Measurements from ENCODE around the gene PPL. TPM values are rescaled to one million over a fixed set of nuclear protein-coding genes. Genes with fewer than 3 reads are reported as not detected.
A peak's percentile ranks its signal among the peaks of the same experiment; 100 is the strongest.

PPL gene
- total and polyA plus RNA-seq, 2 of the 13 experiments (the other 11 are each of a cell fraction or from before 2014, with no cell fraction given) = 5.7 to 6.6 TPM

DNA sequence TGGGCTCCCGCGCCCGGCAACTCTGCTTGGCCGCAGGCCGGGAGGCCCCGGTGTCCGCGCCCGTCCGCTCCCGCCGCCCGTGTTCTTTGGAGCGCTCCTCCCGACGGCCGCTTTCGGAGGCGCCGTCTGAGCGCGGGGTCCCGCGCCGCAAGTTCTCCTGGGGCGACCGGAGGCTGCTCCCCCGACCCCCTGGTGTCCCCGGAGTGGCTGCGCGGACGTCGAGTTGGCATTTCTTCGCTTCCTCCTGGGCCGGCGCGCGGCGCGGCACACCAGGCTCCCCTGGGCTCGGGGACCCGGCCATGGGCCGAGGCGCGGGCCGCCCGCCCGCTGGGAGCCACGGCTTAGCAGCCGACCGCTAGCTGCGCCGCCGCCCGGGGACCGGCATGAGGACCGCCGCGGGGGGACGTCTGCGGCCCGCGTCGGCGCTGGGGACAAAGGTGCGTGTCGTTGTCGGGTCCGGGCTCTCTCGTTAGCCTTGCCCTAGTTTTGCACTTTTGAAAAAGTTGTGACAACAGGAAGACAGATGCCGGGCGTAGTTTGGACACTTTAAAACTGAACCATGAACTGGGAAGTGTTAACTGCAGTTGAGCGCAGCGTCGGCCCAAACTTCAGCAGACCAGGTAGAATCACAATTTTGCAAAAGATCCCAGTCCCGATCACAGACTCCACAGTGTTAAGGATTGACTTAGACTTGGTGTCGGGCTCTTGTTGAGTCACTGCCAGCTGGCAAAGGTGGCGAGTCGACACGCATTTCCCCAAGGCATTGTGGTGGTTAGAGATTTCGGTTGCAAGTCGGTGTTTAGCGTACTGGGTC lies 89.0 kb downstream of the PPL start:
- peaks cover 52% of the 10 kb centered on the region for H3K4me1 ChIP-seq (ENCODE audit: insufficient read depth, low read length)
- H3K4me2 ChIP-seq (ENCODE audit: low read depth, low read length) = peak overlapping the region; percentile 98
- no peak overlapping the region for H2AFZ ChIP-seq (ENCODE audit: low read length)
- WGBS (ENCODE audit: low lambda C conversion rate) = 3% methylated on average over 6 of the region's 83 CpGs
- H3K27ac ChIP-seq (ENCODE audit: extremely low read length, insufficient read depth, low read length) = peak overlapping the region; percentile 95
- in situ Hi-C loops (cut with HindIII; ENCODE audit: extremely low pct_ligation_motif_present, low pct_unique_long_range_greater_than_20kb) (loop anchor here (5.0 kb wide), 1 partner anchor 109 kb away; the partner anchor contains the start of gene SEC14L5), intact Hi-C loops (cut with micrococcal nuclease; ENCODE audit: unreplicated experiment) (loop anchor here (1.0 kb wide), 1 partner anchor 108 kb away; no protein-coding TSS in a partner anchor)
- peaks cover 81% of the 10 kb centered on the region for H3K79me2 ChIP-seq (ENCODE audit: insufficient read depth, low read length)
- H3K36me3 ChIP-seq (replicated peaks in 1 of 2; ENCODE audit: control insufficient read depth in 1 of 2, insufficient read depth in 2 of 2, low read length in 2 of 2) = peaks cover 2 to 21% of the 10 kb centered on the region in 2 experiments; a peak in 3 of 5 replicates
- peaks cover 0 to 4% of the 10 kb centered on the region in 2 experiments; a peak in 1 of 5 replicates for H3K27me3 ChIP-seq (ENCODE audit: control insufficient read depth in 1 of 2, insufficient read depth in 2 of 2, low read length in 2 of 2)
- ATAC-seq (peak; percentile 61), DNase-seq (ENCODE audit: low spot score) (peak; percentile 29), FAIRE-seq (no peak)
- H4K20me1 ChIP-seq (ENCODE audit: insufficient read depth, low read length) = peaks cover 45% of the 10 kb centered on the region
- no peaks in the 10 kb centered on the region for H3K9me3 ChIP-seq (ENCODE audit: low read length)
- peak overlapping the region; percentile 88 to 98 (median 94) for H3K4me3 ChIP-seq (replicated peaks in 1 of 3; ENCODE audit: insufficient read depth in 1 of 3, low read depth in 2 of 3, low read length in 3 of 3)
- H3K9ac ChIP-seq (ENCODE audit: insufficient read depth, low read depth, low read length) = peak overlapping the region; percentile 93
- BruUV-seq (replicated peaks) = no TSS peak
- POLR2A ChIA-PET = interaction anchor here (0.6 to 3.9 kb wide), 7 partner anchors 19 to 113 kb away, joined by 3 to 13 read pairs (median 3); partner anchors contain the start of genes ANKS3, DNAAF8 and SEC14L5
- CTCF ChIA-PET (ENCODE audit: low intra/inter-chr PET ratio, low total read pairs) = interaction anchor here (1.3 kb wide), 1 partner anchor 108 kb away, joined by 3 read pairs; no protein-coding TSS in a partner anchor
- TF ChIP-seq ZKSCAN1 (IDR thresholded peaks at IDR 0.05; ENCODE audit: low read length) (no peak), CHCHD3 (CRISPR knock-in tag; IDR thresholded peaks at IDR 0.05) (peak; percentile 50; the same call in 1 of the 2 replicates), ELF1 (CRISPR knock-in tag; IDR thresholded peaks at IDR 0.05) (no peak), ZNF329 (CRISPR knock-in tag; IDR thresholded peaks at IDR 0.05; ENCODE audit: low read depth) (0 out of 2 replicates have a peak, but pooled peaks have one; percentile 29), SAP130 (CRISPR knock-in tag; IDR thresholded peaks at IDR 0.05; ENCODE audit: low read depth) (peak; percentile 70), ZNF616 (CRISPR knock-in tag; IDR thresholded peaks at IDR 0.05; ENCODE audit: low read depth) (no peak), REL (CRISPR knock-in tag; conservative IDR thresholded peaks at IDR 0.05) (0 out of 2 replicates have a peak, but pooled peaks have one; percentile 71), ZNF124 (CRISPR knock-in tag; IDR thresholded peaks at IDR 0.05) (0 out of 2 replicates have a peak, but pooled peaks have one; percentile 38), U2AF1 (optimal IDR thresholded peaks at IDR 0.05; ENCODE audit: low read depth, low read length) (no peak), ZNF557 (CRISPR knock-in tag; IDR thresholded peaks at IDR 0.05) (no peak), ZNF563 (CRISPR knock-in tag; IDR thresholded peaks at IDR 0.05) (peak; percentile 68)
- TF ChIP-seq, protein P1, sequence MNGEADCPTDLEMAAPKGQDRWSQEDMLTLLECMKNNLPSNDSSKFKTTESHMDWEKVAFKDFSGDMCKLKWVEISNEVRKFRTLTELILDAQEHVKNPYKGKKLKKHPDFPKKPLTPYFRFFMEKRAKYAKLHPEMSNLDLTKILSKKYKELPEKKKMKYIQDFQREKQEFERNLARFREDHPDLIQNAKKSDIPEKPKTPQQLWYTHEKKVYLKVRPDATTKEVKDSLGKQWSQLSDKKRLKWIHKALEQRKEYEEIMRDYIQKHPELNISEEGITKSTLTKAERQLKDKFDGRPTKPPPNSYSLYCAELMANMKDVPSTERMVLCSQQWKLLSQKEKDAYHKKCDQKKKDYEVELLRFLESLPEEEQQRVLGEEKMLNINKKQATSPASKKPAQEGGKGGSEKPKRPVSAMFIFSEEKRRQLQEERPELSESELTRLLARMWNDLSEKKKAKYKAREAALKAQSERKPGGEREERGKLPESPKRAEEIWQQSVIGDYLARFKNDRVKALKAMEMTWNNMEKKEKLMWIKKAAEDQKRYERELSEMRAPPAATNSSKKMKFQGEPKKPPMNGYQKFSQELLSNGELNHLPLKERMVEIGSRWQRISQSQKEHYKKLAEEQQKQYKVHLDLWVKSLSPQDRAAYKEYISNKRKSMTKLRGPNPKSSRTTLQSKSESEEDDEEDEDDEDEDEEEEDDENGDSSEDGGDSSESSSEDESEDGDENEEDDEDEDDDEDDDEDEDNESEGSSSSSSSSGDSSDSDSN (CRISPR knock-in tag; IDR thresholded peaks at IDR 0.05) = peak; percentile 76; the same call in 1 of the 2 replicates
- TF ChIP-seq, protein P2, sequence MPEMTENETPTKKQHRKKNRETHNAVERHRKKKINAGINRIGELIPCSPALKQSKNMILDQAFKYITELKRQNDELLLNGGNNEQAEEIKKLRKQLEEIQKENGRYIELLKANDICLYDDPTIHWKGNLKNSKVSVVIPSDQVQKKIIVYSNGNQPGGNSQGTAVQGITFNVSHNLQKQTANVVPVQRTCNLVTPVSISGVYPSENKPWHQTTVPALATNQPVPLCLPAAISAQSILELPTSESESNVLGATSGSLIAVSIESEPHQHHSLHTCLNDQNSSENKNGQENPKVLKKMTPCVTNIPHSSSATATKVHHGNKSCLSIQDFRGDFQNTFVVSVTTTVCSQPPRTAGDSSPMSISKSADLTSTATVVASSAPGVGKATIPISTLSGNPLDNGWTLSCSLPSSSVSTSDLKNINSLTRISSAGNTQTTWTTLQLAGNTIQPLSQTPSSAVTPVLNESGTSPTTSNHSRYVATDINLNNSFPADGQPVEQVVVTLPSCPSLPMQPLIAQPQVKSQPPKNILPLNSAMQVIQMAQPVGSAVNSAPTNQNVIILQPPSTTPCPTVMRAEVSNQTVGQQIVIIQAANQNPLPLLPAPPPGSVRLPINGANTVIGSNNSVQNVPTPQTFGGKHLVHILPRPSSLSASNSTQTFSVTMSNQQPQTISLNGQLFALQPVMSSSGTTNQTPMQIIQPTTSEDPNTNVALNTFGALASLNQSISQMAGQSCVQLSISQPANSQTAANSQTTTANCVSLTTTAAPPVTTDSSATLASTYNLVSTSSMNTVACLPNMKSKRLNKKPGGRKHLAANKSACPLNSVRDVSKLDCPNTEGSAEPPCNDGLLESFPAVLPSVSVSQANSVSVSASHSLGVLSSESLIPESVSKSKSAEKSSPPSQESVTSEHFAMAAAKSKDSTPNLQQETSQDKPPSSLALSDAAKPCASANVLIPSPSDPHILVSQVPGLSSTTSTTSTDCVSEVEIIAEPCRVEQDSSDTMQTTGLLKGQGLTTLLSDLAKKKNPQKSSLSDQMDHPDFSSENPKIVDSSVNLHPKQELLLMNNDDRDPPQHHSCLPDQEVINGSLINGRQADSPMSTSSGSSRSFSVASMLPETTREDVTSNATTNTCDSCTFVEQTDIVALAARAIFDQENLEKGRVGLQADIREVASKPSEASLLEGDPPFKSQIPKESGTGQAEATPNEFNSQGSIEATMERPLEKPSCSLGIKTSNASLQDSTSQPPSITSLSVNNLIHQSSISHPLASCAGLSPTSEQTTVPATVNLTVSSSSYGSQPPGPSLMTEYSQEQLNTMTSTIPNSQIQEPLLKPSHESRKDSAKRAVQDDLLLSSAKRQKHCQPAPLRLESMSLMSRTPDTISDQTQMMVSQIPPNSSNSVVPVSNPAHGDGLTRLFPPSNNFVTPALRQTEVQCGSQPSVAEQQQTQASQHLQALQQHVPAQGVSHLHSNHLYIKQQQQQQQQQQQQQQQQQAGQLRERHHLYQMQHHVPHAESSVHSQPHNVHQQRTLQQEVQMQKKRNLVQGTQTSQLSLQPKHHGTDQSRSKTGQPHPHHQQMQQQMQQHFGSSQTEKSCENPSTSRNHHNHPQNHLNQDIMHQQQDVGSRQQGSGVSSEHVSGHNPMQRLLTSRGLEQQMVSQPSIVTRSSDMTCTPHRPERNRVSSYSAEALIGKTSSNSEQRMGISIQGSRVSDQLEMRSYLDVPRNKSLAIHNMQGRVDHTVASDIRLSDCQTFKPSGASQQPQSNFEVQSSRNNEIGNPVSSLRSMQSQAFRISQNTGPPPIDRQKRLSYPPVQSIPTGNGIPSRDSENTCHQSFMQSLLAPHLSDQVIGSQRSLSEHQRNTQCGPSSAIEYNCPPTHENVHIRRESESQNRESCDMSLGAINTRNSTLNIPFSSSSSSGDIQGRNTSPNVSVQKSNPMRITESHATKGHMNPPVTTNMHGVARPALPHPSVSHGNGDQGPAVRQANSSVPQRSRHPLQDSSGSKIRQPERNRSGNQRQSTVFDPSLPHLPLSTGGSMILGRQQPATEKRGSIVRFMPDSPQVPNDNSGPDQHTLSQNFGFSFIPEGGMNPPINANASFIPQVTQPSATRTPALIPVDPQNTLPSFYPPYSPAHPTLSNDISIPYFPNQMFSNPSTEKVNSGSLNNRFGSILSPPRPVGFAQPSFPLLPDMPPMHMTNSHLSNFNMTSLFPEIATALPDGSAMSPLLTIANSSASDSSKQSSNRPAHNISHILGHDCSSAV (CRISPR knock-in tag; IDR thresholded peaks at IDR 0.05; ENCODE audit: borderline replicate concordance) = no peak

Data from HepG2 (cell line).